SH-SY5Y (cell line): ENCODE data around the gene TPGS1.

Experiments used
- GATA2 ChIP-seq: IDR thresholded peaks from 2 replicates; pipeline ENCODE4 v1.6.1; 2011; ENCODE audit warnings: mild to moderate bottlenecking, low read depth, low read length
- GATA3 ChIP-seq: IDR thresholded peaks from 2 replicates; pipeline ENCODE4 v1.6.1; 2011; ENCODE audit warnings: low read depth, mild to moderate bottlenecking, low read length, moderate library complexity

- TF ChIP-seq GATA2 (no peak), GATA3 (no peak)
These were observed 21.6 kb upstream of the TPGS1 start for GRCh38 chr19:485583-486236.
